NOMO-1 treated with DMSO at 0.1 percent for 48 hours (cell line): ENCODE data around the gene KCNQ2.

Source experiments
- DNase-seq: peaks from one replicate; lab custom pipeline; 2025; ENCODE audit not compliant: unreplicated experiment; lab: John Stamatoyannopoulos, UW

Gene KCNQ2

DNA sequence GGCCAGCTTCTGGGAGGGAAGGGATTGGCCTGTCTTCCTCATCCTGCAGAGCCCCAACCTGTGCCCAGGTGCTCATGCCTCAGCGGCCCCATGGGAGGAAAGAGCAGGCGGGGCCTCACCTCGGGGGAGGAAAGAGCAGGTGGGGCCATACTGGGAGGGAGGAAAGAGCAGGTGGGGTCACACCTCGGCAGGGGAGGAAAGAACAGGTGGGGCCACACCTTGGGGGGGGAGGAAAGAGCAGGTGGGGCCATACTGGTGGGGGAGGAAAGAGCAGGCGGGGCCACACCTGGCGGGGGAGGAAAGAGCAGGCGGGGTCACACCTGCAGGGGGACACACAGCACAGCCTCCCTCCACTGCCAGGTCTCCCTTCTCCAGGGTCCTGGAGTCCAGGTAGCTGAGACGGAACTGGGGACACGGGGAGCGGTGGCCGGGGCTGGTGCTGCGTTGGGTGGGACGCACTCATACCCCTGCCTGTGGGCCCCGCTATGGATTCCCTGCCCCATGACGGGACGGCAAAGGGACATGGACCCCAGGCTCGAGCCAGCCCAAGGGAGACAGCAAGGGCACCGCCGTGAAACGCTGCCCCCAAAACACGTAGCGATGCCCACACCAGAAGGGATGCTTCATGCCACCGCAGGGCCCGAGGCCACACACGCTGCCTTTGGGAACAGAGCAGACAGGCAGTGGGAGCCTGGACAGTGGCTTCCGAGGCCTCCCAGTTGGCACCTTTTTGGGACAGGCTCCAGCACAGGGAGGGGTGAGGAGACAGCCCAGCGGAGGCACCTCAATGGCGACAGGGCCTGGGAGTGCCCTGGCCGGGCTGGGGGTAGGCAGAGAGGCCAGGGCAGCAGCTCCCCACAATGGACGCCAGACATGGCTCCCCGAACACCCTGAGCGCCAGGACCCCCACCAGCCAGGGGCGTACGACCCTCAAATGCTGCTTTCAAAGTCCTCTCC is 68.0 kb downstream of the KCNQ2 start:
- no peak for DNase-seq

- no peak for DNase-seq
Observed at GRCh38 chr20:63403403-63404105, 68.9 kb downstream of the KCNQ2 start.

DNA sequence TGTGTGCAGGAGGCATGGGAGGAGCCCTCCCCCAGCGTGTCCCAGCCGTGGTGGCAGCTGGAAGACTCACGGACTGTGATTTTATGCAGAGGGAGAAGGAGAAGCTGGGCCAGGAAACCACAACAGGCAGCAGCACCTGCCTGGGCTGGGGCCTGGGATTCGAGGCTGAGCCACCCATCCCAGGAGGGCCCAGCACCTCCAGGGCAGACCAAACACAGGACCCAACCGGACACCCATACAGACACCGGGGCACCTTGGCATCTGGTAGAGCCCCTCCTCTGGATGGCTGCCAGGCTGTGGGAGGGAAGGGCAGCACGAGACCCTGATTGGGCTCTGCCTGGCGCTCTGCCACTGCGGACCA is 69.6 kb downstream of the KCNQ2 start:
- no peak for DNase-seq

GRCh38 chr20:63402181-63402859 is 70.1 kb downstream of the KCNQ2 start:
- no peak for DNase-seq

GRCh38 chr20:63401384-63402110 is 70.9 kb downstream of the KCNQ2 start:
- DNase-seq, result no peak

DNA sequence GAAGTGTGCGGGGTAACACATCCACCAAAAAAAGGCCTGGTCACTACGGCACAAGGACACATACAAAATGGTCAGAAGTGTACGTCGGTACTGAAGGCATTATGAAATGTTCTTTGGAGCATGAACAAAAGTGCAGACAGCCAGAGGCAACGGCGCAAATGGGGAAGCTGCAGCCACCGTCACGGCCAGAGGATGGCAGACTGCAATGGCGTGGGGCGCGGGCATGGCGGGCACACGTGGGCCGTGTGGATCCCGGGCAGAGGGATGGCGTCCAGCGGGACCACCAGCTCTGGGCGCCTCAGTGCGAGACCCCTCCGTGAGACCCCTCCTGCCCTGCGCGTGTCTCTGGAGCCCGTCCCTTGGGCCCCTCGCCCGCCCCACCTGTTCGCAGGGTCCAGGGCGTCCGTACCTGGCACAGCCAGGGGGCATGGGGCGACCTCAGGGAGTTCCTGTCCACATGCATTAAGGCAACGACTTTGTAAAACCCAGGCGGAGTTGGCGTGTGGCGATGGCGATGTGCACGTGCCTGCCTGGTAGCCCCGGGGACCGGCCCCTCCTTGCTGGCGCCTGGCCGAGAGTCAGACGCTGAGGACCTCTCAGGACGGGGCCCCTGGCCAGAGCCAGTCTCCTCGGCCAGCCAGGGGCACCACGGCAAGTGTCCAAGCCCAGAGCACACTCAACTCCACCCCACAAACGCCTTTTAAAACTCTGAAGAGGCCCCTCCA is 71.8 kb downstream of the KCNQ2 start:
- DNase-seq, result no peak

DNA sequence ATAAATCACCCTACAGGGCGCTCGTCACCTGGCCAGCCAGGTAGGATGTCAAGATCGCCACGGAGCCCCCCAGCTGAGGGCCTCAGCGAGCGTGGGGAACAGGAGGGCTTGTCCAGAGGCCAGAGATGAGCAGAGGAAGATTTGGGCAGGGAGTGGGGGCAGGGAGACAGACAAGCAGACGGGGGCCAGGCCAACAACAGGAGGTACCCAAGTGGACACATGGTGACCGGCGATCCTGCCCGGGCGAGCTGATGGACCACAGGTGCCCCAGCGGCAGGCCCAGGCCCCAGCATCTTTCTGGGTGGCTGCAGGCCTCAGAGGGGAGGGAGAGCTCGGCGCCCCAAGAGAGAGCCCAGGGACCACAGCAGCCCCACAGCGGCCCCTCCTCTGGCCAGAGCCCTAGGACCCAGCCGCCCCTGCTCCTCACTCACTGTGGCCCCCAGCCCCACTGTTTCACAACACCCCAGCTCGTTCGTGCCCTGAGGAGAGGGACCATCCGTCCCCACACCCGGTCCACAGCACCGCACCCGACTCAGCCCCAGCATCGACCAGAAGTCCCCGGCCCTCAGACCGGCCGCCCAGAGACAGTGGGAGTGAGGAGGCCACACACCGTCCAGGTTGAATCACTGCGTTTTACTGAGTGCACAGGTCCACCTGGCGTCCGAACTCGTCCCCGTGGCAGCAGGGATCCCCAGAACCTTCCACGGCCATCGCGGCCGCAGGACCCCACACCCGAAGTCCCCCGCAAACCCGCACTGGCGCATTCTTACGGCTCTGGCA is 72.7 kb downstream of the KCNQ2 start:
- DNase-seq, result no peak

GRCh38 chr20:63398744-63399514 is 73.5 kb downstream of the KCNQ2 start:
- no peak for DNase-seq

- DNase-seq, result no peak
Observed at GRCh38 chr20:63397946-63398450, 74.5 kb downstream of the KCNQ2 start.

DNA sequence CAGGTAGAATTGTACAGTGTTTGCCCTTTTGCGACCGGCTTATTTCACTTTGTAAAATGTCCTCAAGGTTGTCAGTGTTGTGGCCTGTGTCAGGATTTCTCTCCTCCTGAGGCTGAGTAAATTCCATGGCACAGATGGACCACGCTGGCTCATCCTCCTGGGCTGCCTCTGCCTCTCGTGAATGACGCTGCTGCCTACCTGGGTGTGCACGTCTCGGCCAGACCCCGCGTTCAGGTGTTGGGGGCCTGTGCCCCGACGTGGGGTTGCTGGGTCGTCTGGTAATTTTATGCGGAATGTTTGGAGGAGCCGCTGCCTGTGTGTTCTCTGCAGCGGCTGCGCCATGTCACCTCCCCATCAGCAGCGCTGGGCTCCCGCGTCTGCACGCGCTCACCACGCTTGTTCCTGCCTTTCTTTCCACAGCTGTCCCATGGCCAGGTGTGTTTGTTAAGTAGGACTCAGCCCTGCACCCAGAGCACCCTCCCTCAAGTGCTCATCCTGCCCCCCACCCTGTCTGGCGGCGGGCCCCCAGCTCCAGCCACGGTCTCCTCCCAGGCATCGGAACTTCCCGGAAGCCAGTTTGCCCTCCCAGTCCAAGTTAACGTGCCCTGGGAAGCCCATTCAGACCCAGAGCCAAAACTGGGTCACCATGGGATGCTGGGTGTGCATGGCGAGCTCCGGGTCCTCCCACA is 75.2 kb downstream of the KCNQ2 start:
- DNase-seq, result no peak

DNA sequence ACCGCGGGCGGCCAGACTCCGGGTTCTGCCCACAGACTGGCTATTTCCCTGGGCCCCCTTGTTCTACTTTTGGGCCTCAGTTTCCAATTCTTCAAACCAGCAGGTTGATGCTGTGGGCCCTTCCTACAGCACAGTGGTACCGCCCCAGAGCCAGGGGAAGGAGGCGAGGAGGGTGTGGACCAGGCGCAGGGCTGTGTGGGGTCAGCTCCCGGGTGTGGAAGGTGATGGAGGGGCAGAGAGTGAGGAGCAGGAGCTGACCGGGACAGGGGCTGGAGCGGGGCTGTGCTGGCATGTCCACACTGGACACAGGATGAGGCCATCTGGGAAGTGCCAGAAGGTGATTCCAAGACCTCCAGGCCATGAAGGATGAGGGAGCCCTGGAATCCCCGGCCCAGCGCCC is 76.2 kb downstream of the KCNQ2 start:
- no peak for DNase-seq

GRCh38 chr20:63395723-63396122 is 76.7 kb downstream of the KCNQ2 start:
- DNase-seq, result no peak

DNA sequence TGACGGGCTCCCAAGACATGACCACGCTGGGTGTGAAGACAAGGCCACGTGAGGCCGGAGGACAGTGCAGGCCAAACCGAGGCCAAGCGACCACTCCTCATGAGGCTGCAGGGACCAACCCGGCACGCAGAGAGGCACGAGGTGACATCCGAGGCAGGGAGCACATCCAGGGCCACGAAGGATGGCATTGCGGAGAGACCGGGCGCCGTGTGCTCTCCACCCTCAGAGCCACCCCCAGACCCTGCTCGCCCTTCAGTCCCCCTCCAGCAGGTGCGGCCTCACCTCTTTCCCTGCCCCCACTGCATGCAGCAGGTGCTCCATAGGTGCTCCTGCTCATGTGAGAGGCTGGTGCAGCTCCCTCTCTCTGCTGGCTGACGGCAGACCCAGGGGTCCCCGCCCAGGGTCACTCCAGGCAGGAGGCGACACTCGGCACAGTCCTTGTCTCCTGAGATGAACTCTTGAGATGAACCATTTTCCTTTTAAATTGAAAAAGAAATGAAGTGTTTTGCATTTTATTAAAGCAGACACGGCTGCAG is 77.5 kb downstream of the KCNQ2 start:
- DNase-seq, result no peak

DNA sequence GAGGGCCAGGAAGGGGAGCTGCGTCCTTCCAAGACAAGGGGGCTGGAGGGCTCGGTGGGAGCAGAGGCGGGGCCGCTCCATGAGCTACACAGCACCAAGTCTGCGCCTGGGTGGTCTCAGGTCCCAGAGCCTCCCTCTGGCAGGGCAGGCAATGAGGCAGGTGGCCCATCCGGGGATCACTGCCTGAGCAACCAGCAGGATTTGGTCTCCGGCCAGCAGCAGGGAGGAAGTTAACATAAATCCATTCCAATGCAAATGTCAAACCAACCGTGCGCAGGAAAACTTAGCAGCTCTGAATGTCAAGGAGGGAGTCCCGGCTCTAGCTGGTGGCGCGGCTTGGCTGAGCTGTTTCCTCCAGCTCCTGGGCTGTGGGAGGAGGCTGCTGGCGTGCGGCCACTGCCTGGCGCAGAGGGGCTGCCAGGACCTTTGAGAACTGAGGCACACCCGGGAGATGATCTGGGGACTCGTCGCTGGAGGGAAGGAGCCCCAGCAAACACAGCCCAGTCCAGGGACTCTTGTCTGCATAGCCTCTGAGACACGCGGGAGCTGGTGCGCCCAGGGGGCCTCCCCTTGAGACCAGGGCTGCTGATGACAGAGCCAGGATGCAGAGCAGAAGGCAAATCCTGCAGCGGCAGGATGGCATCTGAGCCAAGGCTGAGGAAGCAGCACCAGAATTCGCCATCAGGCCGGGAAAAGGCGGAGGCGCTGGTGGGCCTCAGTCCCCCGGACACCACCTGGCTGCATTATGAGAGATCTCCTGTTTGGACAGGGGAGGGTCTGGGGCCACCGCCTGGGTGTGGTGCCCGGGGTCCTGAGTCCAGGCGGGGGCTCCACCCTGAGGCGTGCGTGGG is 78.2 kb downstream of the KCNQ2 start:
- DNase-seq, result no peak

DNA sequence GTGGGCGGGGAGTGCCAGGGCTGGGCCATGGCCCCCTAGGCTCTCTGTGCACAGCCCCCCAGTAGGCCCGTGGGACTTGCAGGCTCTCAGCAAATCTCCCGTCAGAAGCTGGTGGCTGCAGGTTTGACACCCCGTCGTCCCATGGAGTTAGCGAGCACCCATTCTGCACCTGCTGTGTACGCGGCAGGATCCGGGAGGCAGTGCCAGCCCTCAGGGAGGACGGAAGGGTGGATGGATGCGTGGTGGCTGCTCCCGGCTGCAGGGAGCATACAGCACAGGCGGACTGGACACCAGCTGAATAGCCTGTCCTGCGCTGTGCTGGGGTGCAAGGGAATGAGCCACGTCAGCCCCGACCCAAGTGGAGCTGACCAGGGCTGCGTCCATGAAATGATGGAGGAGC is 78.9 kb downstream of the KCNQ2 start:
- DNase-seq, result no peak

DNA sequence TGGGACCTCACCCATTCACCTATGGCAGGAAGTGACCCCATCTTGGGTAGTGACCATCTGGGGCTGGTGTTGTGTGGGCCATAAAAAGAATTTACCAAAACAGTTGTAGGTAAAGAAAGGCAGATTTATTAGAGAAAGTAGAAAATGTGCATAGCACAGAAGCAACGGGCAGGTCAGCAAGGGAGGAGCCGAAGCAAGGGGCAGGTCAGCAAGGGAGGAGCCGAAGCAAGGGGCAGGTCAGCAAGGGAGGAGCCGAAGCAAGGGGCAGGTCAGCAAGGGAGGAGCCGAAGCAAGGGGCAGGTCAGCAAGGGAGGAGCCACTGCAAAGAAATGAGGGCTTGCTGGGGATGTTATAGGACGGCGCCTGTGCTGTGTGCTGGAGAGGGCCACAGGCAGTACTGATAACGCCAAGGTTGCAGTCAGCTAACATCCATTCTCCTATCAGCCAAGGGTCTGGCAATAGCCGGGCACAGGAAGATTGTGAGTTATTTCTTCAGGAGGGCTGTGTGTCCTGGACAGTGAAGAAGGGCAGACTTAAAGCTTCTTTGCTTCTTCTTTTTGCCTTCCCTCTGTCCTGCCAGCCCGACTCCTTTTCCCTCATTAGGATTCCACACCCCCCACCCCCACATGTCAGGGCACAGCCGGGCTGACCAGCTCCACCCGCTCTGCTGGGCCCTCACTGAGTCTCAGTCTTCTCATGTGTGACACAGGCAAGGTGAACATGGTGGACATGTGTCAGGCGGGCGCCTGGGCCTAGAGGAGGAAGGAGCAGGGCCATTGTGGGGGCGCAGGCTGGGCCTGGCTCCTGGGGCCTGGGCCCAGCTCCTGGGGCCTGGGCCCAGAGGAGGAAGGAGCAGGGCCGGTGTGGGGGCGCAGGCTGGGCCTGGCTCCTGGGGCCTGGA is 79.7 kb downstream of the KCNQ2 start:
- DNase-seq, result no peak
